DMS79 (cell line): ENCODE results near the gene LRP2.

Experiments used
- DNase-seq: peaks from one replicate; lab custom pipeline; 2025; lab: John Stamatoyannopoulos, UW

LRP2 gene

GRCh38 chr2:169091256-169091655, 271.1 kb downstream of the LRP2 start:
- DNase-seq: no peak

DNA sequence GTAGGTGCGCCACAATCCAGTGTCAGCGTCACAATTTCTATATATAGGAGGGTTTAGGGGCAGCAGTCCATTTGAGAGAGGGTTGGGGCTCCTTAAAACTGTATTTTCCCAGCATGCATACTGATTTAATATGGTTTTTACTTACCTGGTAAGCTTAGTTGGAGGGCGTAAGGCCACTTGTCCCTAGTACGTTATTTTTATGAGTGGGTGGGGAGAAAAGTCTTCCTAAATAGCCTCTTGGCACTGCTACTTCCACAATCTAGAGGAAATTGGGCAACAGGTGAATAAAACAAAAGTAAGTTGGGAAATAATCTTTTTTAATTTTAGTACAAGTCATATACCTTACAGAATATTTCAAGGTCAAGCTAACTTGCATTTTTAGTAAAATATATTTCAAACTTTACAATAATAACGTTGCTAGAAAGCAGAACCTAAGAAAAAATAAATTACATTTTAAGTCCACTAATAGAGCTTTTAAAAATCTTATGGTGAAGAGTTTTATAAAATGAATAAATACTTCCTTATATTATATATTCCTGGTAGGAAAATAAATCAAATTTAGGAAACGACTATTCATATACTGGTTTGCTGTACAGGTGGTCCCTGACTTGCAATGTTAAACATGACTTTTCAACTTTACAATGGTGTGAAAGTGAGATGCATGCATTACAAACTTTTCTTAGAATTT, 272.1 kb downstream of the LRP2 start:
- no peak for DNase-seq

DNA sequence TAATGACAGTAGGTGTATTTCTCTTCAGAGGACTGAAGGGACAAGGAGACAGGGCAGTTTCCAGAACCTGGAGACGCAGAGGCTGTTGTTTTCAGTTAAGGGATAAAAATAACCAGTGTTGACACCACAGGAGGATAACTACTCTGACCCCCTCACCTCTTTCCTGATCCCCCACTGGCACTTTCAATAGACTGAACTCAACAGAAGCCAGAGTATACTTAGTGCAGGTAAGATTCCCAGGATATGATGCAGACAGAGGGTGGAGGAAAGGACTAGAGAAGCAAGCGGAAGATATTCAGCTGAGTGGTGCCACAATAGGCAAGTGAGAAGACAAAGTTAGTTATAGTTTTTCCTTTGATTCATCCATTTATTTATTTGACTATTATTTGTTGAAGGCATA, 273.2 kb downstream of the LRP2 start:
- DNase-seq: no peak

GRCh38 chr2:169087757-169088379, 274.5 kb downstream of the LRP2 start:
- DNase-seq: no peak

GRCh38 chr2:169086893-169087467, 275.4 kb downstream of the LRP2 start:
- DNase-seq: no peak

- no peak for DNase-seq
Measured at GRCh38 chr2:169082995-169083394, 279.3 kb downstream of the LRP2 start.

DNA sequence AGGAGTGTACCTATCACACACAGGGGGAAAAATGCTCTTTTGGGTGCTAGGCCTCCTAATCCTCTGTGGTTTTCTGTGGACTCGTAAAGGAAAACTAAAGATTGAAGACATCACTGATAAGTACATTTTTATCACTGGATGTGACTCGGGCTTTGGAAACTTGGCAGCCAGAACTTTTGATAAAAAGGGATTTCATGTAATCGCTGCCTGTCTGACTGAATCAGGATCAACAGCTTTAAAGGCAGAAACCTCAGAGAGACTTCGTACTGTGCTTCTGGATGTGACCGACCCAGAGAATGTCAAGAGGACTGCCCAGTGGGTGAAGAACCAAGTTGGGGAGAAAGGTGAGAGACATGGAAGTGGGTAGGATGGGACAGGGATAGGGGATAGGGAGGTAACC, 280.8 kb downstream of the LRP2 start:
- no peak for DNase-seq

- DNase-seq: no peak
Measured at GRCh38 chr2:169080250-169081069, 281.9 kb downstream of the LRP2 start.

GRCh38 chr2:169077674-169078240, 284.6 kb downstream of the LRP2 start:
- no peak for DNase-seq
